Right lobe of liver (tissue), 6 donors: ENCODE data around the gene XRCC6. TPM values are rescaled to one million over a fixed set of nuclear protein-coding genes. Genes with fewer than 3 reads are reported as not detected.
"Not testable (repeated sequence)": the region's sequence is repeated elsewhere in the genome, so short reads cannot be mapped to it uniquely, and the experiment has no call there.

Experiments used
- ATAC-seq, 4 donors: fragments of 200-7000 bp; cut with Tn5 transposase; one replicate each; pipeline ENCODE4 v1.9.1; 2020; ENCODE audit warnings: mild to moderate bottlenecking in 4 of 4, moderate library complexity in 4 of 4
- DNase-seq, 3 donors: peaks; one replicate each; pipeline ENCODE4 v3.0.0-alpha.2; 2020
- H3K27ac ChIP-seq, 3 donors: fragments of 200-600 bp; one replicate each; pipeline ENCODE4 v1.8.0; 2022
- H3K27me3 ChIP-seq, 2 donors: fragments of 200-600 bp; one replicate each; pipeline ENCODE4 v1.8.0; 2022
- H3K36me3 ChIP-seq, 4 donors: fragments of 200-600 bp; sonication (generic) in 1 of 4; one replicate each; pipeline versions ENCODE4 v1.5.1 to v1.8.0; 2017 to 2022; ENCODE audit warnings: control low read depth in 1 of 4
- H3K4me1 ChIP-seq, 4 donors: fragments of 200-600 bp; sonication (generic) in 1 of 4; one replicate each; pipeline versions ENCODE4 v1.5.1 to v1.8.0; 2017 to 2022; ENCODE audit warnings: control low read depth in 1 of 4
- H3K4me3 ChIP-seq, 3 donors: fragments of 200-600 bp; one replicate each; pipeline ENCODE4 v1.8.0; 2022
- H3K9me3 ChIP-seq, 4 donors: fragments of 200-600 bp; sonication (generic) in 1 of 4; one replicate each; pipeline versions ENCODE4 v1.5.1 to v1.8.0; 2017 to 2022; ENCODE audit warnings: control low read depth in 1 of 4
- CTCF ChIP-seq, 4 donors: fragments of 200-600 bp in 3 of 4; fragments of 450-650 bp in 1 of 4; IDR thresholded peaks; one replicate each; pipeline versions ENCODE4 v1.5.1 to v1.8.0; 2016 to 2022; ENCODE audit warnings: antibody characterized with exemption in 4 of 4, mild to moderate bottlenecking in 2 of 4
- POLR2A ChIP-seq: fragments of 450-650 bp; IDR thresholded peaks from one replicate; pipeline ENCODE4 v1.6.1; 2017; ENCODE audit warnings: antibody characterized with exemption, mild to moderate bottlenecking
- WGBS: methylation state at CpG from one replicate; pipeline ENCODE4 v1.1.6; 2018; ENCODE audit warnings: low coverage, low lambda C conversion rate; ENCODE audit not compliant: insufficient coverage; ENCODE audit errors: missing lambda C conversion rate; 5-methylcytosine and 5-hydroxymethylcytosine counted together
- intact Hi-C, 2 donors: fragments of 100-400 bp; cut with DNase I; formaldehyde crosslinking; loops; one replicate each; pipeline versions ENCODE4 v1.11.2 to v1.14.1; 2022
- total RNA-seq, 6 experiments: library from RNA; depleted of rRNA in 2 of 6; stranded (reverse); fragments of >200 nt in 2 of 6; fragmentation: NEBNext Ultra II Directional in 3 of 6; extraction: Animal tissue kit (Norgen Biotek cat#: 25700) in 3 of 6; gene quantifications; one replicate each; pipeline versions ENCODE4 v1.1.0 to v1.2.4, GENCODE V29; 2016 to 2023
- donor health status: DM: no; HTN: yes; CAD: no.
- donor health status: DM: no; HTN: no; CAD: no.
- donor health status: DM: no; HTN: no; CAD: no.
- donor health status: DM: no; HTN: yes; CAD: no.
- donor health status: DM: no; HTN: yes; CAD: no.

The XRCC6 gene
- total RNA-seq, 6 experiments from 2014 or later, result 71.0 to 122 (median 91.1) TPM

GRCh38 chr22:41621911-41622179 lies 750 bp downstream of the XRCC6 start:
- Histone ChIP-seq H3K27ac (peak overlapping the region; percentile 94 to 99 (median 96)), H3K4me1 (peaks cover 3 to 29% (median 5%) of the 10 kb centered on the region in 4 donors), H3K4me3 (peak overlapping the region; percentile 80 to 98 (median 90)), H3K9me3 (no peaks in the 10 kb centered on the region), H3K27me3 (no peaks in the 10 kb centered on the region), H3K36me3 (peaks cover 0 to 46% (median 14%) of the 10 kb centered on the region in 4 donors)
- ATAC-seq, result no peak
- intact Hi-C loops, result no loop called here
- TF ChIP-seq CTCF (IDR thresholded peaks at IDR 0.05) (no peak), POLR2A (no peak)
- no peak for DNase-seq
- 0% methylated on average over 8 of the region's 8 CpGs for WGBS

- ATAC-seq, result no peak
- peak in 1 of 3 donors; percentile 29 for DNase-seq
- intact Hi-C loops, result no loop called here
- Histone ChIP-seq H3K36me3 (peaks cover 0 to 79% (median 34%) of the 10 kb centered on the region in 4 donors), H3K4me1 (peaks cover 0 to 12% (median 4%) of the 10 kb centered on the region in 4 donors), H3K27ac (peak overlapping the region in 1 of 3 donors; percentile 0), H3K27me3 (no peaks in the 10 kb centered on the region), H3K4me3 (no peak overlapping the region), H3K9me3 (no peaks in the 10 kb centered on the region)
- WGBS, result 61% methylated on average over 6 of the region's 7 CpGs
- TF ChIP-seq CTCF (IDR thresholded peaks at IDR 0.05) (no peak), POLR2A (no peak)
Measured at GRCh38 chr22:41625577-41625976, 4.5 kb downstream of the XRCC6 start.

GRCh38 chr22:41631115-41631514 lies 10.0 kb downstream of the XRCC6 start:
- intact Hi-C loops, H3K9me3 ChIP-seq, H3K4me1 ChIP-seq, H3K27me3 ChIP-seq, ATAC-seq, DNase-seq, H3K27ac ChIP-seq, H3K4me3 ChIP-seq: not testable (repeated sequence)
- H3K36me3 ChIP-seq, result peaks cover 0 to 74% (median 30%) of the 10 kb centered on the region in 4 donors
- whole genome bisulfite sequencing, result no CpG with 5 or more reads among the region's 28 CpGs

GRCh38 chr22:41631615-41632014 lies 10.5 kb downstream of the XRCC6 start:
- 96% methylated on average over 6 of the region's 23 CpGs for WGBS
- H3K9me3 ChIP-seq, H3K4me3 ChIP-seq, H3K27ac ChIP-seq, ATAC-seq, DNase-seq, intact Hi-C loops, H3K27me3 ChIP-seq, H3K4me1 ChIP-seq: not testable (repeated sequence)
- peaks cover 0 to 74% (median 34%) of the 10 kb centered on the region in 4 donors for H3K36me3 ChIP-seq

GRCh38 chr22:41634610-41635009 lies 13.5 kb downstream of the XRCC6 start:
- DNase-seq, H3K4me1 ChIP-seq, ATAC-seq, H3K4me3 ChIP-seq, intact Hi-C loops, H3K27ac ChIP-seq, H3K9me3 ChIP-seq, H3K27me3 ChIP-seq: not testable (repeated sequence)
- H3K36me3 ChIP-seq, result peaks cover 5 to 74% (median 29%) of the 10 kb centered on the region in 4 donors
- 90% methylated on average over 2 of the region's 8 CpGs for WGBS

- no peak overlapping the region for H3K27ac ChIP-seq
- intact Hi-C loops, result no loop called here
- H3K27me3 ChIP-seq, result no peaks in the 10 kb centered on the region
- DNase-seq, result peak in 2 of 3 donors; percentile 20 to 32
- WGBS, result 82% methylated on average over 5 of the region's 7 CpGs
- H3K4me3 ChIP-seq, result no peak overlapping the region
- no peaks in the 10 kb centered on the region for H3K4me1 ChIP-seq
- peaks cover 5 to 84% (median 31%) of the 10 kb centered on the region in 4 donors for H3K36me3 ChIP-seq
- no peaks in the 10 kb centered on the region for H3K9me3 ChIP-seq
- TF ChIP-seq POLR2A, result no peak
- TF ChIP-seq CTCF (IDR thresholded peaks at IDR 0.05), result no peak
- peak in 2 of 4 donors; percentile 53 to 79 for ATAC-seq
Measured at GRCh38 chr22:41636467-41636866, 15.4 kb downstream of the XRCC6 start.

- H3K27ac ChIP-seq, intact Hi-C loops, H3K27me3 ChIP-seq, H3K4me3 ChIP-seq, H3K4me1 ChIP-seq, ATAC-seq, H3K9me3 ChIP-seq: not testable (repeated sequence)
- H3K36me3 ChIP-seq, result peaks cover 5 to 93% (median 37%) of the 10 kb centered on the region in 4 donors
- WGBS, result 80% methylated on average over 1 of the region's 8 CpGs
- DNase-seq, result peak in 1 of 3 donors; percentile 42
Measured at GRCh38 chr22:41637623-41638022, 16.5 kb downstream of the XRCC6 start.
